RWPE2 (cell line): ENCODE data around the gene RNF220.

Source experiments
- ATAC-seq: fragments of 200-7000 bp; cut with Tn5 transposase; 3 replicates; pipeline ENCODE4 v1.9.1; 2021; ENCODE audit warnings: low read depth
- DNase-seq: peaks from one replicate; pipeline ENCODE4 v3.0.0-alpha.2; 2020; ENCODE audit warnings: low spot score
- H3K27ac ChIP-seq: fragments of 450-650 bp; 2 replicates; pipeline ENCODE4 v1.5.1; 2017; ENCODE audit warnings: mild to moderate bottlenecking; ENCODE audit not compliant: poor library complexity, severe bottlenecking
- H3K27me3 ChIP-seq: fragments of 250-450 bp; sonication (Bioruptor Pico); 2 replicates; pipeline ENCODE4 v1.5.1; 2021; ENCODE audit warnings: mild to moderate bottlenecking, moderate library complexity; ENCODE audit not compliant: insufficient read depth, poor library complexity, severe bottlenecking
- H3K36me3 ChIP-seq: fragments of 250-450 bp; sonication (Bioruptor Pico); 2 replicates; pipeline ENCODE4 v1.5.1; 2020; ENCODE audit warnings: low read depth, mild to moderate bottlenecking, moderate library complexity
- H3K4me1 ChIP-seq: fragments of 250-450 bp; sonication (Bioruptor Pico); 2 replicates; pipeline ENCODE4 v1.5.1; 2021; ENCODE audit warnings: mild to moderate bottlenecking, moderate library complexity; ENCODE audit not compliant: insufficient read depth, poor library complexity, severe bottlenecking
- H3K4me3 ChIP-seq: fragments of 250-450 bp; sonication (Bioruptor Pico); 2 replicates; pipeline ENCODE4 v1.5.1; 2021; ENCODE audit warnings: mild to moderate bottlenecking, moderate library complexity; ENCODE audit not compliant: severe bottlenecking
- H3K9me3 ChIP-seq: fragments of 250-450 bp; sonication (Bioruptor Pico); 2 replicates; pipeline ENCODE4 v1.5.1; 2021; ENCODE audit warnings: mild to moderate bottlenecking, moderate library complexity; ENCODE audit not compliant: severe bottlenecking
- CTCF ChIP-seq: fragments of 450-650 bp; IDR thresholded peaks from one replicate; pipeline ENCODE4 v1.5.1; 2017; ENCODE audit warnings: mild to moderate bottlenecking, moderate library complexity; ENCODE audit not compliant: poor library complexity, severe bottlenecking

The RNF220 gene

GRCh38 chr1:44416408-44416807 is 11.4 kb downstream of the RNF220 start:
- no peaks in the 10 kb centered on the region for H3K36me3 ChIP-seq
- no peaks in the 10 kb centered on the region for H3K4me1 ChIP-seq
- TF ChIP-seq CTCF: no peak
- no peak for DNase-seq
- ATAC-seq: no peak
- peaks cover 97% of the 10 kb centered on the region for H3K27me3 ChIP-seq
- no peak overlapping the region for H3K4me3 ChIP-seq
- no peaks in the 10 kb centered on the region for H3K9me3 ChIP-seq
- no peak overlapping the region for H3K27ac ChIP-seq

- TF ChIP-seq CTCF: no peak
Measured at GRCh38 chr1:44417351-44418021, 12.4 kb downstream of the RNF220 start.

GRCh38 chr1:44418022-44418673 is 13.1 kb downstream of the RNF220 start:
- no peaks in the 10 kb centered on the region for H3K9me3 ChIP-seq
- no peaks in the 10 kb centered on the region for H3K36me3 ChIP-seq
- no peak overlapping the region for H3K27ac ChIP-seq
- DNase-seq (no peak), ATAC-seq (no peak)
- no peak for TF ChIP-seq CTCF
- H3K4me1 ChIP-seq: peaks cover 4% of the 10 kb centered on the region
- H3K4me3 ChIP-seq: no peak overlapping the region
- H3K27me3 ChIP-seq: peaks cover 79% of the 10 kb centered on the region

More at GRCh38 chr1:44417351-44418021, 12.4 kb downstream of the RNF220 start:
- H3K9me3 ChIP-seq: no peaks in the 10 kb centered on the region
- no peaks in the 10 kb centered on the region for H3K36me3 ChIP-seq
- H3K27me3 ChIP-seq: peaks cover 86% of the 10 kb centered on the region
- ATAC-seq (no peak), DNase-seq (no peak)
- peaks cover 4% of the 10 kb centered on the region for H3K4me1 ChIP-seq
- no peak overlapping the region for H3K27ac ChIP-seq
- no peak overlapping the region for H3K4me3 ChIP-seq

GRCh38 chr1:44419901-44420300 is 14.8 kb downstream of the RNF220 start:
- H3K4me3 ChIP-seq: no peak overlapping the region
- ATAC-seq (no peak), DNase-seq (no peak)
- no peak overlapping the region for H3K27ac ChIP-seq
- no peak for TF ChIP-seq CTCF
- H3K27me3 ChIP-seq: peaks cover 62% of the 10 kb centered on the region
- H3K9me3 ChIP-seq: no peaks in the 10 kb centered on the region
- no peaks in the 10 kb centered on the region for H3K36me3 ChIP-seq
- H3K4me1 ChIP-seq: peaks cover 9% of the 10 kb centered on the region

GRCh38 chr1:44420535-44420934 is 15.5 kb downstream of the RNF220 start:
- Histone ChIP-seq H3K27ac (no peak overlapping the region), H3K27me3 (peaks cover 55% of the 10 kb centered on the region), H3K4me1 (peaks cover 9% of the 10 kb centered on the region), H3K9me3 (no peaks in the 10 kb centered on the region), H3K36me3 (no peaks in the 10 kb centered on the region), H3K4me3 (no peak overlapping the region)
- ATAC-seq (no peak), DNase-seq (no peak)
- no peak for TF ChIP-seq CTCF
